Measurements from ENCODE around the gene TXNRD1.
"Not testable (repeated sequence)": the region's sequence is repeated elsewhere in the genome, so short reads cannot be mapped to it uniquely, and the experiment has no call there.

- TF ChIP-seq POLR2A (IDR thresholded peaks at IDR 0.05); CTCF (IDR thresholded peaks at IDR 0.05 in 8 of 11, conservative IDR thresholded peaks at IDR 0.05 in 3 of 11); POLR2AphosphoS5 (IDR thresholded peaks at IDR 0.05): not testable (repeated sequence)
These were observed 112.7 kb downstream of the TXNRD1 start for GRCh38 chr12:104328278-104328677.

Data from spleen (tissue), 7 donors.